Osteoblast (primary cell): ENCODE results near the gene KCTD2. TPM values are rescaled to one million over a fixed set of nuclear protein-coding genes. Genes with fewer than 3 reads are reported as not detected.

ENCODE experiments used
- DNase-seq: peaks from one replicate; pipeline ENCODE4 v3.0.0; 2011; ENCODE audit warnings: low spot score, mixed read lengths; ENCODE audit not compliant: insufficient read length; ENCODE audit errors: missing footprints
- H2AFZ ChIP-seq: 2 replicates; pipeline ENCODE4 v1.6.0; 2011; ENCODE audit warnings: mild to moderate bottlenecking, low read length
- H3K27ac ChIP-seq: 2 replicates; pipeline ENCODE4 v1.5.1; 2011; ENCODE audit warnings: mild to moderate bottlenecking, low read depth, low read length, moderate library complexity
- H3K27me3 ChIP-seq: 2 replicates; pipeline ENCODE4 v1.6.0; 2012; ENCODE audit warnings: mild to moderate bottlenecking, control low read depth, inconsistent platforms, low read length, moderate library complexity; ENCODE audit not compliant: insufficient read depth
- H3K36me3 ChIP-seq: 2 replicates; pipeline ENCODE4 v1.5.1; 2011; ENCODE audit warnings: mild to moderate bottlenecking, low read length, control low read depth, moderate library complexity; ENCODE audit not compliant: insufficient read depth
- H3K4me1 ChIP-seq: 2 replicates; pipeline ENCODE4 v1.5.1; 2011; ENCODE audit warnings: mild to moderate bottlenecking, low read length, control low read depth, moderate library complexity; ENCODE audit not compliant: insufficient read depth
- H3K4me2 ChIP-seq: 2 replicates; pipeline ENCODE4 v1.6.0; 2011; ENCODE audit warnings: mild to moderate bottlenecking, low read length; ENCODE audit not compliant: insufficient read depth
- H3K4me3 ChIP-seq: fragments of 200-600 bp; sonication (generic); 3 replicates; pipeline ENCODE4 v1.5.1; 2012; ENCODE audit warnings: mild to moderate bottlenecking, low read length, inconsistent platforms; ENCODE audit not compliant: insufficient read depth
- H3K79me2 ChIP-seq: 2 replicates; pipeline ENCODE4 v1.6.0; 2012; ENCODE audit warnings: mild to moderate bottlenecking, low read length, control low read depth, inconsistent platforms; ENCODE audit not compliant: insufficient read depth
- H3K9me3 ChIP-seq: 2 replicates; pipeline ENCODE4 v1.5.1; 2011; ENCODE audit warnings: low read depth, low read length, control low read depth
- H4K20me1 ChIP-seq: 2 replicates; pipeline ENCODE4 v1.6.0; 2012; ENCODE audit warnings: mild to moderate bottlenecking, low read length, control low read depth; ENCODE audit not compliant: insufficient read depth
- total RNA-seq: library from RNA; depleted of rRNA; stranded (reverse); fragments of >200 nt; gene quantifications from 2 replicates; pipeline ENCODE4 v1.2.3, GENCODE V29; 2012
- TF ChIP-seq, protein P1 (sequence below): IDR thresholded peaks from 2 replicates; pipeline ENCODE4 v1.5.1; 2011; ENCODE audit warnings: mild to moderate bottlenecking, low read depth, low read length, moderate library complexity; ENCODE audit errors: extremely low read depth

KCTD2 gene
- total RNA-seq, 1 donor: 20.3 TPM

DNA sequence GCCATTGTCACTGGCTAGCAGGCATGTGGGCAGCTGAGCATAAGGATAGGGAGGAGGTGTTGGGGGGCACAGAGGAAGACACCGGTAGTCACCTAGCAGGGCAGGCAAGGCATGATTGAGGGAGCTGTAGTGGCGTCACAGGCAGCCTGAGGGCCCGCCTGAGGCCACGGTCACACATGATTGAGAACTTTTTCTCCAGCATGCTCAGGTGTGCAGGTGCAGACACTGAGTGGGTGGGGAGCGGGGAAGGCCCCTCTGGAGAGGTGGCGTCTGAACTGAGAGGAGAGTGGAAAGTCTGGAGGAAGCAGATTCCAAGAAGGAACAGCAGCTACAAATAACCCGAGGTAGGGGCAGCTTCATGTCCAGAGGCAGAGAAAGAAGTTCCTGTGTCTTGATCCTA, 51.8 kb downstream of the KCTD2 start:
- H3K36me3 ChIP-seq: peaks cover 20% of the 10 kb centered on the region
- H3K4me2 ChIP-seq: no peak overlapping the region
- no peak overlapping the region for H3K4me3 ChIP-seq
- H3K27ac ChIP-seq: no peak overlapping the region
- peaks cover 6% of the 10 kb centered on the region for H3K4me1 ChIP-seq
- H2AFZ ChIP-seq: no peak overlapping the region
- peak; percentile 52 for DNase-seq
- TF ChIP-seq, protein P1, sequence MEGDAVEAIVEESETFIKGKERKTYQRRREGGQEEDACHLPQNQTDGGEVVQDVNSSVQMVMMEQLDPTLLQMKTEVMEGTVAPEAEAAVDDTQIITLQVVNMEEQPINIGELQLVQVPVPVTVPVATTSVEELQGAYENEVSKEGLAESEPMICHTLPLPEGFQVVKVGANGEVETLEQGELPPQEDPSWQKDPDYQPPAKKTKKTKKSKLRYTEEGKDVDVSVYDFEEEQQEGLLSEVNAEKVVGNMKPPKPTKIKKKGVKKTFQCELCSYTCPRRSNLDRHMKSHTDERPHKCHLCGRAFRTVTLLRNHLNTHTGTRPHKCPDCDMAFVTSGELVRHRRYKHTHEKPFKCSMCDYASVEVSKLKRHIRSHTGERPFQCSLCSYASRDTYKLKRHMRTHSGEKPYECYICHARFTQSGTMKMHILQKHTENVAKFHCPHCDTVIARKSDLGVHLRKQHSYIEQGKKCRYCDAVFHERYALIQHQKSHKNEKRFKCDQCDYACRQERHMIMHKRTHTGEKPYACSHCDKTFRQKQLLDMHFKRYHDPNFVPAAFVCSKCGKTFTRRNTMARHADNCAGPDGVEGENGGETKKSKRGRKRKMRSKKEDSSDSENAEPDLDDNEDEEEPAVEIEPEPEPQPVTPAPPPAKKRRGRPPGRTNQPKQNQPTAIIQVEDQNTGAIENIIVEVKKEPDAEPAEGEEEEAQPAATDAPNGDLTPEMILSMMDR: no peak
- H4K20me1 ChIP-seq: no peaks in the 10 kb centered on the region
- H3K9me3 ChIP-seq: no peaks in the 10 kb centered on the region
- H3K79me2 ChIP-seq: no peaks in the 10 kb centered on the region
- H3K27me3 ChIP-seq: no peaks in the 10 kb centered on the region

DNA sequence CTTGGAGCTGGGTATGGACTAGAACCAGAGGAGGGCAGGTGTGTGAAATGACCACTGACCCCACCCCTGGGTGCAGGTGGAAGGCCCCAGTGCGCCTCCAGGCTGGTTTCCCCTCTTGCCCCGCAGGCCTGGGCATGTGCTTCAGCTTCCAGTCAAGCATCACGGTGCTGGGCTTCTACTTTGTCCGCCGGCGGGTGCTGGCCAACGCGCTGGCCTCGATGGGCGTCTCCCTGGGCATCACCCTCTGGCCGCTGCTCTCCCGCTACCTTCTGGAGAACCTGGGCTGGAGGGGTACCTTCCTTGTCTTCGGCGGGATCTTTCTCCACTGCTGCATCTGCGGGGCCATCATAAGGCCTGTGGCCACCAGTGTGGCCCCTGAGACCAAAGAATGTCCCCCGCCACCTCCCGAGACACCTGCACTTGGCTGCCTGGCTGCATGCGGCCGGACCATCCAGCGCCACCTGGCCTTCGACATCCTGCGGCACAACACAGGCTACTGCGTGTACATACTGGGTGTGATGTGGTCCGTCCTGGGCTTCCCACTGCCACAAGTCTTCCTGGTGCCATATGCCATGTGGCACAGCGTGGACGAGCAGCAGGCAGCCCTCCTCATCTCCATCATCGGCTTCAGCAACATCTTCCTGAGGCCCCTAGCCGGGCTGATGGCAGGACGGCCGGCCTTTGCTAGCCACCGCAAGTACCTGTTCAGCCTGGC, 53.0 kb downstream of the KCTD2 start:
- Histone ChIP-seq H3K27ac (no peak overlapping the region), H3K4me2 (no peak overlapping the region), H2AFZ (no peak overlapping the region), H3K27me3 (no peaks in the 10 kb centered on the region), H3K4me3 (no peak overlapping the region), H3K36me3 (peaks cover 23% of the 10 kb centered on the region), H3K9me3 (no peaks in the 10 kb centered on the region), H3K79me2 (no peaks in the 10 kb centered on the region), H3K4me1 (peaks cover 6% of the 10 kb centered on the region), H4K20me1 (no peaks in the 10 kb centered on the region)
- DNase-seq: peak; percentile 60
- TF ChIP-seq, protein P1: no peak

DNA sequence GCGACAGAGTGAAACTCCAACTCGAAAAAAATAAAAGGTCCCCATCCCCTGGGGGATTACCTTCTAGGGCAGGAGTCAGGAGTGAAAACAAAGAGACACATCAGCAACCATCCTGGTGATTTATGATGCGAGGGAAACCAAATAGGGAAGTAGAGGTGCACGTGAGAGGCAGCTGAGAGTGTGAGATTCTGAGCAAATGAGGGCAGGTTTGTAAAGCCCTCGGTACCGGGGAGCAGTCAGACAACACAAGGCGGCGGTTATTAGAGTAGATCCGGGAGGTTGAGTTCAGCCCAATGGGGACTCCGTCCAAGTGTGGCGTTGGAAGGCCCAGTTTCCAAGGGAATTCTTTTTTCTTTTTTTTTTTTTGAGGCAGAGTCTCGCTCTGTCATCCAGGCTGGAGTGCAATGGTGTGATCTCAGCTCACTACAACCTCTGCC, 55.4 kb downstream of the KCTD2 start:
- no peaks in the 10 kb centered on the region for H3K4me1 ChIP-seq
- H2AFZ ChIP-seq: no peak overlapping the region
- H3K4me2 ChIP-seq: no peak overlapping the region

More for the DNA sequence above, 55.4 kb downstream of the KCTD2 start:
- Histone ChIP-seq H3K36me3 (peaks cover 23% of the 10 kb centered on the region), H3K79me2 (no peaks in the 10 kb centered on the region), H3K27ac (no peak overlapping the region), H3K27me3 (no peaks in the 10 kb centered on the region), H4K20me1 (no peaks in the 10 kb centered on the region), H3K9me3 (no peaks in the 10 kb centered on the region), H3K4me3 (no peak overlapping the region)
- DNase-seq: no peak
- TF ChIP-seq, protein P1: no peak
